OCI-LY1 (cell line): ENCODE data around the gene HTRA3.

Experiments
- H2AFZ ChIP-seq: fragments of 200-600 bp; sonication (generic), shearing (Covaris generic); 2 replicates; pipeline ENCODE4 v1.6.0; 2014; ENCODE audit warnings: antibody characterized with exemption, mild to moderate bottlenecking, low read length
- H3F3A ChIP-seq: fragments of 200-600 bp; sonication (generic), shearing (Covaris generic); 2 replicates; pipeline ENCODE4 v1.6.0; 2014; ENCODE audit warnings: mild to moderate bottlenecking, antibody characterized with exemption, low read length, moderate library complexity; ENCODE audit not compliant: insufficient read depth
- H3K27ac ChIP-seq: fragments of 200-600 bp; sonication (generic); 2 replicates; pipeline ENCODE4 v1.5.1; 2014; ENCODE audit warnings: low read length, mixed run types, mild to moderate bottlenecking, low read depth; ENCODE audit not compliant: poor library complexity, severe bottlenecking
- H3K27me3 ChIP-seq: fragments of 200-600 bp; sonication (generic); 2 replicates; pipeline ENCODE4 v1.6.0; 2014; ENCODE audit warnings: antibody characterized with exemption, mild to moderate bottlenecking, low read length, moderate library complexity; ENCODE audit not compliant: insufficient read depth
- H3K36me3 ChIP-seq: fragments of 200-600 bp; sonication (generic); 2 replicates; pipeline ENCODE4 v1.6.1; 2014; ENCODE audit warnings: mild to moderate bottlenecking, antibody characterized with exemption, low read length, moderate library complexity, mixed read lengths; ENCODE audit not compliant: insufficient read depth
- H3K4me1 ChIP-seq: fragments of 200-600 bp; sonication (generic); 2 replicates; pipeline ENCODE4 v1.5.1; 2014; ENCODE audit warnings: mild to moderate bottlenecking, low read length, moderate library complexity; ENCODE audit not compliant: insufficient read depth, severe bottlenecking
- H3K4me2 ChIP-seq: fragments of 200-600 bp; sonication (generic), shearing (Covaris generic); 2 replicates; pipeline ENCODE4 v1.6.1; 2014; ENCODE audit warnings: low read length
- H3K4me3 ChIP-seq: fragments of 200-600 bp; sonication (generic); 2 replicates; pipeline ENCODE4 v1.5.1; 2014; ENCODE audit warnings: low read length, low read depth, mild to moderate bottlenecking, mixed read lengths; ENCODE audit not compliant: poor library complexity, severe bottlenecking
- H3K79me2 ChIP-seq: fragments of 200-600 bp; shearing (Covaris generic); 2 replicates; pipeline ENCODE4 v1.6.1; 2016; ENCODE audit warnings: mixed run types, low read length, mixed read lengths; ENCODE audit not compliant: insufficient read depth
- H3K9ac ChIP-seq: fragments of 200-600 bp; sonication (generic), shearing (Covaris generic); 2 replicates; pipeline ENCODE4 v1.6.1; 2014; ENCODE audit warnings: mild to moderate bottlenecking, low read length, mixed read lengths
- H3K9me2 ChIP-seq: fragments of 200-600 bp; sonication (generic), shearing (Covaris generic); 2 replicates; pipeline ENCODE4 v1.6.1; 2014; ENCODE audit warnings: low read depth, mild to moderate bottlenecking, low read length, mixed read lengths
- H3K9me3 ChIP-seq: fragments of 200-600 bp; shearing (Covaris generic); 2 replicates; pipeline ENCODE4 v1.6.1; 2014; ENCODE audit warnings: low read length, mixed read lengths
- H4K20me1 ChIP-seq: fragments of 200-600 bp; sonication (generic), shearing (Covaris generic); 2 replicates; pipeline ENCODE4 v1.6.0; 2016; ENCODE audit warnings: mild to moderate bottlenecking, low read length; ENCODE audit not compliant: insufficient read depth
- CTCF ChIP-seq: fragments of 200-600 bp; sonication (generic), shearing (Covaris generic); IDR thresholded peaks from 2 replicates; pipeline ENCODE4 v1.5.1; 2017; ENCODE audit warnings: mild to moderate bottlenecking, antibody characterized with exemption, low read length, moderate library complexity, mixed read lengths
- EZH2 ChIP-seq: fragments of 200-600 bp; sonication (generic), shearing (Covaris generic); IDR thresholded peaks from 2 replicates; pipeline ENCODE4 v1.8.0; 2017; ENCODE audit warnings: borderline replicate concordance, mixed run types, mild to moderate bottlenecking, antibody characterized with exemption, low read length, moderate library complexity, mixed read lengths

Gene HTRA3

DNA sequence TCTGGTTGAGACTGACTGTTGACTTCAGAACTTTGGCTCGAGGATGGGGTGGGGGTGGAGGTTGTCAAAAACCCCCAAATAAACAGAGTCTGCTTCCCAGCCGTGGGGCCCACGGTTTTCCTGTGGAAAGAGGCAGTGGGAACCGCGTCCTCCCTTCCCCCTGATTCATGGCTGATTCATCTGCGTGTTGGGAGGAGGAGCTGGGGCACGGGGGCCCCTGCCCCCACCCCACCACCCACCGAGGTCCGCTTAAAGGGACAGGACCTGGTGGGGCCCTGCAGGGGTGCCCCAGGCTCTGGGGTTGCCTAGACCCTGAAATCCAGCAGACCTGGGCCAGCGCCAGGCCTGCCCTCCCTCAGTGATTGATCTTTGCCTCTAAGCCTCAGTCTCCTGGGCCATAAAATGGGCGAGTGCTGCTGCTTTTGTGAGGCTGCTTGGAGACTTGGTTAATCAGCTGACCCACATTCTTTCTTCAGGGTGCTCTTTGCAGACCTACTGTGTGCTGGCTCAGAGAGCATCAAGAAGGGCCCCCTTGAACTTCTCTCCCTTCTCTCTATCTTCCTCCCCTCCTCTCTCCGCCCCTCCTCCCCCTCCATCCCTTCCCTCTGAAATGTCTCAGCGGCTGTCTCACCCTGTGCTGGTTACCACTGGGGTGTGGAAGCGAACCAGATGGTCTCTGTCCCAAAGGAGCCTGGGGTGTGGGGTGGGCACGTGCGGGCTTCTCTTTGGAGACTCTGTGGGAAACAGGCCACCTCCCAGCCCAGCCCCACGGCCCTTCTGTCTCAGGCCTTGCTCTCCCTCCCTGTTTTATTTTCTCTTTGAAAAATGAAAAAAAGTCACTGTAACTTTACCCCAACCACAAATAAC is 9.1 kb downstream of the HTRA3 start:
- no peak overlapping the region for H3K27ac ChIP-seq
- TF ChIP-seq EZH2, result no peak
- no peak for TF ChIP-seq CTCF
- no peaks in the 10 kb centered on the region for H3K9me3 ChIP-seq
- H3K9ac ChIP-seq, result no peak overlapping the region
- no peak overlapping the region for H3K4me2 ChIP-seq
- H3F3A ChIP-seq, result no peaks in the 10 kb centered on the region
- no peaks in the 10 kb centered on the region for H3K36me3 ChIP-seq
- no peak overlapping the region for H3K4me3 ChIP-seq
- no peaks in the 10 kb centered on the region for H4K20me1 ChIP-seq
- H3K27me3 ChIP-seq, result peaks cover 4% of the 10 kb centered on the region; the same call in 1 of the 2 replicates
- H3K9me2 ChIP-seq, result no peaks in the 10 kb centered on the region
- peaks cover 6% of the 10 kb centered on the region for H3K4me1 ChIP-seq
- no peaks in the 10 kb centered on the region for H3K79me2 ChIP-seq
- no peak overlapping the region for H2AFZ ChIP-seq

DNA sequence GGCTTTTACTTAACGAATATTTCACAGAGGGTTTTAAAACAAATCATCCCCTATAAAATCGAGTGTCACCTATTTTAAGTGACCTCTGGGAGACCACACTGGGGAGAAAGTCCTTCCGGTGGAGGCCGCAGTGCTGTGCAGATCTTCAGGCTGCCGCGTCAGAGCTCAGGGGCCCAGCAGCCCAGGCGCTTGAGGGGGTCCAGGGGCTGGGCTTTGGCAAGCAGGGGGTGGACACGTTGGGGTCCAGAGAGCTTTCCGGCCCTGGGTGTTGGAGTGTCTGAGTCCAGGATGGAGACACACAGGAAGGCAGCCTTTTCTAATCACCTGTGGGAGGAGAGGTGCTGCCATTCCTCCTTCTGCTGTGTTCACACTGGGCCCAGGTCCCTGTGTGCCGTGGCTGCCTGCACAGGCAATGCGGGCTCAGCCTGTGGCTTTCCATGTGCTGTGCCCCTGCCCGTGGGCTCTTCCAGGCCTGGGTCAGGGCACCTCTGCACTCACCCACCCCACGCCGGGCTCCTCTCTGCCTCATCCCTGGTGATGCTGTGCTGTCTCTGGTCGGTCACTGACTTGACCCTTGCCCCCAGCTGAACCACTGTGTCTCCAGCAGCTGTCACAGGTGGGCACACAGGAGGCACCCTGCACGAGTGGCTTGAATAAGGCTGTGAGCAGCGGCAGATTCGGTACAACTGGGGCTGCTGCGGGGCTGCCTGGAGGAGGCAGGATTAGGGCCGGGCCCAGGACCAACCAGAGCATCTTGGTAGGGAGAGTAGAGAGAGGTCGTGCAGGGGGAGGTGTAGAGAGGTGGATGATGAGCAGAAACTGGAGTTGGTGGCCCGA is 10.0 kb downstream of the HTRA3 start:
- Histone ChIP-seq H3K4me2 (no peak overlapping the region), H3K27ac (no peak overlapping the region), H3K9me2 (no peaks in the 10 kb centered on the region), H3K4me1 (peaks cover 15% of the 10 kb centered on the region), H2AFZ (no peak overlapping the region), H3K27me3 (peaks cover 4% of the 10 kb centered on the region; the same call in 1 of the 2 replicates), H4K20me1 (no peaks in the 10 kb centered on the region), H3K36me3 (no peaks in the 10 kb centered on the region), H3K79me2 (no peaks in the 10 kb centered on the region), H3K9ac (no peak overlapping the region), H3K9me3 (no peaks in the 10 kb centered on the region), H3K4me3 (no peak overlapping the region), H3F3A (no peaks in the 10 kb centered on the region)
- no peak for TF ChIP-seq CTCF
- TF ChIP-seq EZH2, result no peak

DNA sequence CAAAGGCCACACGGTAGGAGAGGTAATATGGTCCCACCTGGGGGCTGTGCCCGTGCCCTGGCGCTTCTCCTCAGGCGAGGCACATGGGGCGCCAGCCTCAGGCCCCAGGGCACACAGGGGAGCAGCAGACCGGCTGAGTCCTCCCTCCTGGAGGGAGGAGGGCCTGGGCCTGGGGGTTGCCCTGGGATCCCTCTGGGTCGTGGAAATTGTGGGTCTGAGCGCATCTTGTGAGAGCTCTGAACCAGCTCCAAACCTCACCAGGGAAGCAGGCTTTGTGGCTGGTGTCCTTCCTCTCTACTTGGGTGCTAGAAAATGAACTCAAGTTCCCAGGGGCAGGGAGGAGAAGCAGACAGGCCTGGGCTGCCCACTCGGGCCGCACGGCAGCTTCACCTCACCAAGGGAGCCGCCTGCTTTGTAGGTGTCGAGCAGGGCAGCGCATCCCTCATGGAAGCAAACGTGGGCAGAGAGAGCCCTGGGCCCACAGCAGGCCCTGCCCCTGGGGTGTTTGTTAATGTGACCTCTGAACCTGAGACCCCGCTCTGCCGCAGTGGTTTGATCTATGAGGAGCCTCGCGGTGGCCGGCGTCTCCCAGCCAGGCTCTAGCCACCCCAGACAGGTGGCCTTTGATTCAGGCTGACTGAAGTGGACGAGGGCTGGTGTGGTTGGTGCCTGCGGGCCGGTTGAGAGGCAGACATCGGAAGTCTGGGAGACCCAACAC is 10.8 kb downstream of the HTRA3 start:
- Histone ChIP-seq H4K20me1 (no peaks in the 10 kb centered on the region), H2AFZ (no peak overlapping the region), H3K79me2 (no peaks in the 10 kb centered on the region), H3K9me3 (no peaks in the 10 kb centered on the region), H3K27ac (no peak overlapping the region), H3K9ac (no peak overlapping the region), H3K9me2 (no peaks in the 10 kb centered on the region), H3K36me3 (no peaks in the 10 kb centered on the region), H3K4me2 (no peak overlapping the region), H3K27me3 (peaks cover 4% of the 10 kb centered on the region; the same call in 1 of the 2 replicates), H3K4me1 (peaks cover 22% of the 10 kb centered on the region), H3K4me3 (no peak overlapping the region), H3F3A (no peaks in the 10 kb centered on the region)
- no peak for TF ChIP-seq CTCF
